H1 (cell line): Measurements from ENCODE around the gene TLE2. TPM values are rescaled to one million over a fixed set of nuclear protein-coding genes. Genes with fewer than 3 reads are reported as not detected.

Experiments used
- CTCF ChIA-PET: fragments of 300-600 bp; sonication (Branson Sonifier 250); formaldehyde crosslinking; loops from one replicate; lab custom pipeline; 2021; ENCODE audit not compliant: partially characterized antibody; lab: Charles Lee
- POLR2A ChIA-PET: fragments of 300-600 bp; sonication (Branson Sonifier 250); formaldehyde crosslinking; loops from one replicate; lab custom pipeline; 2021; ENCODE audit warnings: inconsistent platforms; ENCODE audit not compliant: partially characterized antibody; lab: Charles Lee
- DNase-seq, 2 experiments: peaks; one replicate each; pipeline versions ENCODE4 v3.0.0 to v3.0.0-alpha.2; 2010 to 2022; ENCODE audit warnings: low spot score in 2 of 2, low read depth in 1 of 2, mixed read lengths in 1 of 2
- FAIRE-seq: peaks from 2 replicates; lab custom pipeline; 2011; peaks lifted over from hg19 to GRCh38; lab: Jason Lieb, UNC
- H2AFZ ChIP-seq: 2 replicates; pipeline ENCODE4 v1.8.1; 2012; ENCODE audit warnings: low read length, inconsistent platforms
- H2AK5ac ChIP-seq: 2 replicates; pipeline ENCODE4 v1.6.1; 2013; ENCODE audit warnings: low read depth, low read length
- H2BK120ac ChIP-seq: replicated peaks from 2 replicates; pipeline ENCODE3; 2013; ENCODE audit warnings: low read depth, low read length, inconsistent platforms
- H2BK12ac ChIP-seq: 2 replicates; pipeline ENCODE4 v1.6.1; 2013; ENCODE audit warnings: low read depth, low read length
- H2BK15ac ChIP-seq: 2 replicates; pipeline ENCODE4 v1.6.1; 2013; ENCODE audit warnings: low read length
- H2BK20ac ChIP-seq: 2 replicates; pipeline ENCODE4 v1.6.1; 2013; ENCODE audit warnings: low read length
- H2BK5ac ChIP-seq: 2 replicates; pipeline ENCODE4 v1.6.1; 2013; ENCODE audit warnings: low read depth, low read length
- H3K14ac ChIP-seq: 2 replicates; pipeline ENCODE4 v1.6.1; 2013; ENCODE audit warnings: inconsistent platforms; ENCODE audit not compliant: insufficient read length
- H3K18ac ChIP-seq: 2 replicates; pipeline ENCODE4 v1.6.1; 2013; ENCODE audit warnings: low read length; ENCODE audit errors: extremely low read depth
- H3K23ac ChIP-seq: 2 replicates; pipeline ENCODE4 v1.6.1; 2013; ENCODE audit warnings: inconsistent platforms; ENCODE audit not compliant: insufficient read length
- H3K23me2 ChIP-seq: 2 replicates; pipeline ENCODE4 v1.6.1; 2013; ENCODE audit warnings: low read depth, low read length
- H3K27ac ChIP-seq: 2 replicates; pipeline ENCODE4 v1.6.1; 2011; ENCODE audit warnings: low read depth, low read length, inconsistent platforms
- H3K27me3 ChIP-seq, 4 experiments: replicated peaks in 1 of 4; 1 replicate in 1 of 4; 2 replicates in 3 of 4; pipeline versions ENCODE4 v1.6.1 to v1.8.1; 2011 to 2013; ENCODE audit warnings: low read length in 3 of 4, mild to moderate bottlenecking in 3 of 4, inconsistent platforms in 2 of 4, mixed read lengths in 2 of 4, moderate library complexity in 1 of 4; ENCODE audit not compliant: control insufficient read depth in 3 of 4, insufficient read depth in 3 of 4; ENCODE audit errors: extremely low read depth in 1 of 4
- H3K36me3 ChIP-seq, 4 experiments: 2 replicates each; pipeline versions ENCODE4 v1.6.1 to v1.8.1; 2011 to 2013; ENCODE audit warnings: mild to moderate bottlenecking in 4 of 4, low read length in 3 of 4, moderate library complexity in 2 of 4, control low read depth in 1 of 4, inconsistent platforms in 1 of 4; ENCODE audit not compliant: insufficient read depth in 4 of 4, control insufficient read depth in 2 of 4
- H3K4ac ChIP-seq: replicated peaks from 2 replicates; pipeline ENCODE3; 2013; ENCODE audit warnings: low read length, low read depth, mixed read lengths, inconsistent platforms; ENCODE audit not compliant: insufficient read length
- H3K4me1 ChIP-seq, 4 experiments: replicated peaks in 1 of 4; 1 replicate in 1 of 4; 2 replicates in 3 of 4; pipeline versions ENCODE4 v1.6.1 to v1.8.1; 2011 to 2013; ENCODE audit warnings: low read length in 3 of 4, inconsistent platforms in 2 of 4, mixed read lengths in 1 of 4; ENCODE audit not compliant: insufficient read depth in 4 of 4, control insufficient read depth in 3 of 4
- H3K4me2 ChIP-seq, 2 experiments: 2 replicates each; pipeline versions ENCODE4 v1.6.1 to v1.8.1; 2011 to 2013; ENCODE audit warnings: low read depth in 2 of 2, low read length in 2 of 2, control low read depth in 1 of 2, inconsistent platforms in 1 of 2, mild to moderate bottlenecking in 1 of 2; ENCODE audit not compliant: insufficient read depth in 1 of 2
- H3K4me3 ChIP-seq, 4 experiments: fragments of 200-600, 300-600 bp in 1 of 4; sonication (generic), shearing (Covaris generic), sonication (Bioruptor Twin) in 1 of 4; 2 replicates each; pipeline versions ENCODE4 v1.5.1 to v1.8.1; 2011 to 2016; ENCODE audit warnings: low read length in 4 of 4, low read depth in 3 of 4, control low read depth in 2 of 4, inconsistent platforms in 2 of 4, mild to moderate bottlenecking in 2 of 4, mixed read lengths in 1 of 4, moderate library complexity in 1 of 4; ENCODE audit not compliant: insufficient read depth in 2 of 4; ENCODE audit errors: extremely low read depth in 1 of 4
- H3K56ac ChIP-seq: replicated peaks from 2 replicates; pipeline ENCODE3; 2013; ENCODE audit warnings: low read depth, mild to moderate bottlenecking, mixed read lengths, low read length, inconsistent platforms; ENCODE audit not compliant: insufficient read length
- H3K79me1 ChIP-seq: 2 replicates; pipeline ENCODE4 v1.6.1; 2013; ENCODE audit warnings: low read depth, low read length, control low read depth
- H3K79me2 ChIP-seq, 2 experiments: 2 replicates each; pipeline versions ENCODE4 v1.6.1 to v1.8.1; 2012 to 2013; ENCODE audit warnings: low read length in 2 of 2, mild to moderate bottlenecking in 2 of 2, inconsistent platforms in 1 of 2; ENCODE audit not compliant: insufficient read depth in 2 of 2, control insufficient read depth in 1 of 2
- H3K9ac ChIP-seq, 4 experiments: replicated peaks in 1 of 4; 1 replicate in 1 of 4; 2 replicates in 3 of 4; pipeline versions ENCODE4 v1.6.1 to v1.8.1; 2011 to 2013; ENCODE audit warnings: low read depth in 3 of 4, low read length in 3 of 4, control low read depth in 2 of 4, mild to moderate bottlenecking in 2 of 4, moderate library complexity in 2 of 4, inconsistent platforms in 1 of 4; ENCODE audit errors: extremely low read depth in 1 of 4
- H3K9me3 ChIP-seq, 2 experiments: 2 replicates each; pipeline versions ENCODE4 v1.6.1 to v1.8.1; 2012 to 2013; ENCODE audit warnings: mild to moderate bottlenecking in 2 of 2, moderate library complexity in 2 of 2, control low read depth in 1 of 2, inconsistent platforms in 1 of 2, low read depth in 1 of 2, low read length in 1 of 2, mixed read lengths in 1 of 2; ENCODE audit not compliant: insufficient read depth in 2 of 2
- H4K20me1 ChIP-seq, 2 experiments: replicated peaks in 1 of 2; 2 replicates each; pipeline versions ENCODE3 to v1.8.1; 2011 to 2013; ENCODE audit warnings: inconsistent platforms in 2 of 2, low read length in 2 of 2, mild to moderate bottlenecking in 1 of 2; ENCODE audit not compliant: insufficient read depth in 2 of 2, control insufficient read depth in 1 of 2
- H4K5ac ChIP-seq: 2 replicates; pipeline ENCODE4 v1.6.1; 2013; ENCODE audit warnings: low read length, low read depth, mixed read lengths, inconsistent platforms; ENCODE audit not compliant: insufficient read length
- H4K8ac ChIP-seq: 2 replicates; pipeline ENCODE4 v1.8.0; 2013; ENCODE audit warnings: mild to moderate bottlenecking, moderate library complexity, low read length, inconsistent platforms; ENCODE audit not compliant: insufficient read depth; ENCODE audit errors: extremely low read depth
- H4K91ac ChIP-seq: replicated peaks from 2 replicates; pipeline ENCODE3; 2013; ENCODE audit warnings: low read length, mixed read lengths, inconsistent platforms; ENCODE audit not compliant: insufficient read length
- CREB1 ChIP-seq: IDR thresholded peaks from 2 replicates; pipeline ENCODE4 v1.6.1; 2012; ENCODE audit warnings: inconsistent platforms
- EGR1 ChIP-seq: IDR thresholded peaks from 2 replicates; pipeline ENCODE4 v1.6.1; 2011; ENCODE audit warnings: low read depth, low read length, borderline replicate concordance
- EP300 ChIP-seq, 2 experiments: IDR thresholded peaks; 1 replicate in 1 of 2; 2 replicates in 1 of 2; pipeline ENCODE4 v1.6.1; 2011 to 2012; ENCODE audit warnings: low read depth in 2 of 2, low read length in 2 of 2, mild to moderate bottlenecking in 2 of 2, borderline replicate concordance in 1 of 2, inconsistent platforms in 1 of 2, moderate library complexity in 1 of 2
- RAD21 ChIP-seq, 2 experiments: IDR thresholded peaks in 1 of 2; conservative IDR thresholded peaks in 1 of 2; 2 replicates each; pipeline ENCODE4 v1.6.1; 2011; ENCODE audit warnings: low read depth in 2 of 2, low read length in 2 of 2, improper control_type of control experiment in 1 of 2, inconsistent platforms in 1 of 2, mild to moderate bottlenecking in 1 of 2, moderate library complexity in 1 of 2
- RXRA ChIP-seq: IDR thresholded peaks from 2 replicates; pipeline ENCODE4 v1.6.1; 2011; ENCODE audit warnings: low read depth, mild to moderate bottlenecking, low read length, moderate library complexity; ENCODE audit not compliant: insufficient read depth
- WGBS, 2 experiments: shearing (Covaris generic) in 1 of 2; methylation state at CpG; one replicate each; pipeline versions ENCODE4 v1.1.6 to v1.1.7; 2013 to 2015; ENCODE audit warnings: low lambda C conversion rate in 2 of 2, mixed read lengths in 2 of 2, inconsistent platforms in 1 of 2, low coverage in 1 of 2, missing lambda C conversion rate in 1 of 2; ENCODE audit not compliant: insufficient replicate concordance in 2 of 2, insufficient coverage in 1 of 2, insufficient read length in 1 of 2; ENCODE audit errors: extremely low coverage in 1 of 2, missing lambda C conversion rate in 1 of 2; 5-methylcytosine and 5-hydroxymethylcytosine counted together
- polyA plus RNA-seq, 7 experiments: library from polyadenylated mRNA; depleted of rRNA in 3 of 7; stranded (reverse) in 5 of 7; unstranded in 2 of 7; fragments of >200 nt in 5 of 7; fragments of 200-250 nt in 2 of 7; gene quantifications; 1 replicate in 5 of 7; 2 replicates in 1 of 7; 4 replicates in 1 of 7; pipeline versions ENCODE4 v1.2.1 to v1.2.3, GENCODE V29; 2011 to 2013; ENCODE audit warnings: missing spikeins in 2 of 7, mixed read lengths in 2 of 7
- total RNA-seq: library from RNA; stranded (reverse); fragmentation: NEBNext Ultra II Directional; extraction: Animal tissue kit (Norgen Biotek cat#: 25700); gene quantifications from 2 replicates; pipeline ENCODE4 v1.2.1, GENCODE V29; 2021
- TF ChIP-seq, protein P1 (sequence below), 3 experiments: IDR thresholded peaks; 1 replicate in 2 of 3; 2 replicates in 1 of 3; pipeline versions ENCODE4 v1.5.1 to v1.6.1; 2011; ENCODE audit warnings: low read length in 3 of 3, mild to moderate bottlenecking in 3 of 3, inconsistent platforms in 2 of 3, low read depth in 1 of 3, moderate library complexity in 1 of 3; ENCODE audit not compliant: insufficient read depth in 1 of 3; ENCODE audit errors: control extremely low read depth in 1 of 3

The TLE2 gene
- total and polyA plus RNA-seq, 2 of the 8 experiments (the other 6 are each of a cell fraction or from before 2014, with no cell fraction given): 8.0 to 11.5 TPM

DNA sequence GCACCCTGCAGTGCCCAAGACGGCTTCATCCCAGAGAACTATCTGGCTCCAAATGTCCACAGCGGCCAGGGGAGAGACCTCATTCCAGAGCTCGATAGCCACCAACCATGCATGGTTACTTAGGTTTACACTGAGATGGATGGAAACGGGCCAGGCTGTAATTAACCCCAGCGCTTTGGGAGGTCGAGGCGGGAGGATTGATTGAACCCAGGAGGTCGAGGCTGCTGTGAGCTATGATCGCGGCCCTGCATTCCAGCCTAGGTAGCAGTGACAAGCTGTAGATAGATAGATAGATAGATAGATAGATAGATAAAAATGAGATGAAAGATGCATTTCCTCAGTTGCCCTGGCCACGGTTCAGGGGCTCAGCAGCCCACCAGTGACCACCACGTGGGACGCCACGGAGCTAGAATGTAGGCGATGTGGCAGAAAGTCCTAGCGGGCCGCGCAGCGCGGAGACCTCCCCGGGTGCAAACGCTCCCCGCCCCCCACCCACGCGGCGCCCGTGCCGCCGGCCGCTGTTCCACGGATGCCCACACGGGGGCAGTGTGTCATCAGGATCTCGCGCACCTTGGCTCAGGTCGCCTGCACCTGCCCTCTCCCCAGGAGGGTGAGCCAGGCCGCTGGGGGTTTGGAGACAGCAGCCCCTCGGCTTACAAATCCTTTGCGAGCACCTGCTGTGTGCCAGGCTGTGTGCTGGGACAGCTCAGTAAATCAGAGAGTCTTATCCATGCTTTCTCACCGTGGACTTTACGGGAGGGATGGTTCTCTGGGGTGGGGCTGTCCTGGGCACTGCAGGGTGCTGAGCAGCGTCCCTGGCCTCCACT lies 46.7 kb upstream of the TLE2 start:
- Histone ChIP-seq H4K5ac (no peak overlapping the region), H3K4ac (no peak overlapping the region), H3K27me3 (peaks cover 0 to 4% (median 1%) of the 10 kb centered on the region in 4 experiments; a peak in 1 of 7 replicates), H4K91ac (no peak overlapping the region), H3K18ac (no peak overlapping the region; the same call in 1 of the 2 replicates), H3K79me1 (no peaks in the 10 kb centered on the region), H3K36me3 (no peaks in the 10 kb centered on the region), H3K79me2 (no peaks in the 10 kb centered on the region), H2BK120ac (no peak overlapping the region), H3K4me3 (peak overlapping the region in 3 of 4 experiments; percentile 15 to 48 (median 18); a peak in 4 of 8 replicates), H2BK20ac (no peak overlapping the region), H2BK15ac (peak overlapping the region; percentile 65; the same call in 1 of the 2 replicates), H3K9ac (no peak overlapping the region), H4K8ac (peak overlapping the region; percentile 91), H3K14ac (no peak overlapping the region), H3K23me2 (no peaks in the 10 kb centered on the region), H2AFZ (no peak overlapping the region), H4K20me1 (no peaks in the 10 kb centered on the region), H2AK5ac (no peak overlapping the region), H2BK5ac (no peak overlapping the region), H3K56ac (no peak overlapping the region), H3K4me1 (peaks cover 0 to 4% (median 0%) of the 10 kb centered on the region in 4 experiments; a peak in 1 of 7 replicates), H2BK12ac (0 out of 2 replicates have a peak overlapping the region, but pooled peaks have one; percentile 18), H3K23ac (no peak overlapping the region), H3K9me3 (no peaks in the 10 kb centered on the region), H3K27ac (no peak overlapping the region), H3K4me2 (peak overlapping the region; percentile 3 to 61; a peak in 3 of 4 replicates)
- DNase-seq (peak in 1 of 2 experiments; percentile 91), FAIRE-seq (no peak)
- ChIA-PET POLR2A (interaction anchor here (0.6 to 2.5 kb wide), 9 partner anchors 9 to 186 kb away, joined by 3 to 9 read pairs (median 3); partner anchors contain the start of gene TLE6), CTCF (interaction anchor here (0.6 to 18.9 kb wide), 46 partner anchors 8 to 746 kb away, joined by 3 to 339 read pairs (median 5); partner anchors contain the start of gene GNA11)
- WGBS, 2 experiments: 24% methylated on average over 41 of the region's 41 CpGs; no CpG with 5 or more reads in 1 of the 2 experiments
- peak; percentile 30; the same call in 1 of the 2 replicates for TF ChIP-seq CREB1
- peak; percentile 91 to 94 for TF ChIP-seq RAD21 (IDR thresholded peaks at IDR 0.05 in 1 of 2, conservative IDR thresholded peaks at IDR 0.05 in 1 of 2; ENCODE audit: low read depth in 2 of 2, low read length in 2 of 2)
- TF ChIP-seq EP300 (IDR thresholded peaks at IDR 0.05; ENCODE audit: borderline replicate concordance in 1 of 2, low read depth in 2 of 2, low read length in 2 of 2): peak in 1 of 2 experiments; percentile 13; a peak in 1 of 3 replicates
- TF ChIP-seq RXRA: no peak
- peak; percentile 91 for TF ChIP-seq EGR1
- TF ChIP-seq, protein P1, sequence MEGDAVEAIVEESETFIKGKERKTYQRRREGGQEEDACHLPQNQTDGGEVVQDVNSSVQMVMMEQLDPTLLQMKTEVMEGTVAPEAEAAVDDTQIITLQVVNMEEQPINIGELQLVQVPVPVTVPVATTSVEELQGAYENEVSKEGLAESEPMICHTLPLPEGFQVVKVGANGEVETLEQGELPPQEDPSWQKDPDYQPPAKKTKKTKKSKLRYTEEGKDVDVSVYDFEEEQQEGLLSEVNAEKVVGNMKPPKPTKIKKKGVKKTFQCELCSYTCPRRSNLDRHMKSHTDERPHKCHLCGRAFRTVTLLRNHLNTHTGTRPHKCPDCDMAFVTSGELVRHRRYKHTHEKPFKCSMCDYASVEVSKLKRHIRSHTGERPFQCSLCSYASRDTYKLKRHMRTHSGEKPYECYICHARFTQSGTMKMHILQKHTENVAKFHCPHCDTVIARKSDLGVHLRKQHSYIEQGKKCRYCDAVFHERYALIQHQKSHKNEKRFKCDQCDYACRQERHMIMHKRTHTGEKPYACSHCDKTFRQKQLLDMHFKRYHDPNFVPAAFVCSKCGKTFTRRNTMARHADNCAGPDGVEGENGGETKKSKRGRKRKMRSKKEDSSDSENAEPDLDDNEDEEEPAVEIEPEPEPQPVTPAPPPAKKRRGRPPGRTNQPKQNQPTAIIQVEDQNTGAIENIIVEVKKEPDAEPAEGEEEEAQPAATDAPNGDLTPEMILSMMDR (IDR thresholded peaks at IDR 0.05; ENCODE audit: control extremely low read depth in 1 of 3, insufficient read depth in 1 of 3, low read depth in 1 of 3, low read length in 3 of 3): peak; percentile 88 to 95 (median 92)
